ENCODE results near the gene UTY.

DNA sequence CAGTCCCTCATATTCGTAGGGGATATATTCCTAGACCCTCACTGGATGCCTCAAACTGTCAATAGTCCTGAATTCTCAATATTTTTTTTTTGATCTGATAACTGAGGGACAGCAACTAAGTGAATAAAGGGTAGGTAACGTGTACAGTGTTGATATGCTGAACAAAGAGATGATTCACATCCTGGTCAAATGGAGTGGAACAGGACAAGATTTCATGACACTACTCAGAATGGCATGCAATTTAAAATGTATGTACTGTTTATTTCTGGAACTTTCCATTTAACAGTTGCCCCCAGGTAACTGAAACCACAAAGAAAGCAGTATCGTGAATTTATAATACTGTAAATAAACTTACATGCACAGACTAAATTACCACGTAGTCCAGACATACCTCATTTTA is 128.4 kb downstream of the UTY start:
- no peak for TF ChIP-seq CTCF (IDR thresholded peaks at IDR 0.05)
- TF ChIP-seq POLR2A (IDR thresholded peaks at IDR 0.05) = no peak
- no peak for TF ChIP-seq POLR2AphosphoS5 (IDR thresholded peaks at IDR 0.05)
- no peak for TF ChIP-seq EP300 (IDR thresholded peaks at IDR 0.05)
